SU-DHL-6 (cell line): ENCODE measurements around the gene PDZD2.

ENCODE experiments used
- CTCF ChIP-seq: fragments of 200-600 bp; sonication (generic); IDR thresholded peaks from one replicate; pipeline ENCODE4 v1.5.1; 2017; ENCODE audit warnings: antibody characterized with exemption, mild to moderate bottlenecking, low read length, moderate library complexity; ENCODE audit not compliant: insufficient read depth, poor library complexity, severe bottlenecking
- EZH2phosphoT487 ChIP-seq: fragments of 200-600 bp; sonication (generic), shearing (Covaris generic); conservative IDR thresholded peaks from 2 replicates; pipeline ENCODE4 v1.6.1; 2018; ENCODE audit warnings: mild to moderate bottlenecking, antibody characterized with exemption, low read length, moderate library complexity, mixed read lengths

GRCh38 chr5:31711363-31711762, 72.4 kb downstream of the PDZD2 start:
- TF ChIP-seq CTCF = no peak
- TF ChIP-seq EZH2phosphoT487 = no peak
